Measurements from ENCODE around the gene CLK2. TPM values are rescaled to one million over a fixed set of nuclear protein-coding genes. Genes with fewer than 3 reads are reported as not detected.

Gene CLK2
- total and polyA plus RNA-seq, 2 of the 13 experiments (the other 11 are each of a cell fraction or from before 2014, with no cell fraction given), result 20.1 to 73.5 TPM

GRCh38 chr1:155254714-155255242 is 18.5 kb downstream of the CLK2 start (continued):
- TF ChIP-seq ZBTB44 (CRISPR knock-in tag; IDR thresholded peaks at IDR 0.05) (no peak), SETDB1 (CRISPR knock-in tag; IDR thresholded peaks at IDR 0.05; ENCODE audit: borderline replicate concordance) (no peak), ZNF562 (CRISPR knock-in tag; IDR thresholded peaks at IDR 0.05; ENCODE audit: borderline replicate concordance) (no peak), ETS1 (CRISPR knock-in tag; IDR thresholded peaks at IDR 0.05) (no peak), SAP130 (CRISPR knock-in tag; IDR thresholded peaks at IDR 0.05; ENCODE audit: low read depth) (no peak), ZFP62 (CRISPR knock-in tag; IDR thresholded peaks at IDR 0.05) (no peak), ZNF501 (CRISPR knock-in tag; IDR thresholded peaks at IDR 0.05) (no peak), E2F1 (CRISPR knock-in tag; IDR thresholded peaks at IDR 0.05) (no peak), ZNF567 (CRISPR knock-in tag; IDR thresholded peaks at IDR 0.05; ENCODE audit: borderline replicate concordance) (no peak), ZBTB1 (CRISPR knock-in tag; IDR thresholded peaks at IDR 0.05; ENCODE audit: borderline replicate concordance) (no peak), ZNF710 (CRISPR knock-in tag; IDR thresholded peaks at IDR 0.05; ENCODE audit: borderline replicate concordance) (0 out of 2 replicates have a peak, but pooled peaks have one; percentile 33), ZNF788 (CRISPR knock-in tag; IDR thresholded peaks at IDR 0.05; ENCODE audit: borderline replicate concordance) (peak; percentile 16; the same call in 1 of the 2 replicates), MEIS2 (CRISPR knock-in tag; IDR thresholded peaks at IDR 0.05) (no peak), HMGXB4 (CRISPR knock-in tag; IDR thresholded peaks at IDR 0.05; ENCODE audit: borderline replicate concordance in 1 of 2, low read depth in 1 of 2) (no peak), SP5 (CRISPR knock-in tag; IDR thresholded peaks at IDR 0.05; ENCODE audit: borderline replicate concordance, low read depth) (no peak), TMF1 (CRISPR knock-in tag; IDR thresholded peaks at IDR 0.05; ENCODE audit: low read depth) (no peak), HNRNPH1 (optimal IDR thresholded peaks at IDR 0.05; ENCODE audit: low read depth, low read length) (no peak), ZNF281 (CRISPR knock-in tag; IDR thresholded peaks at IDR 0.05; ENCODE audit: borderline replicate concordance) (no peak)

Data from HepG2 (cell line).